GM10248 (cell line): ENCODE data around the gene CTIF.

ENCODE experiments used
- CTCF ChIA-PET: fragments of 300-600 bp; sonication (Branson Sonifier 250); formaldehyde crosslinking; extraction: SDS; loops from one replicate; lab custom pipeline; 2021; ENCODE audit warnings: antibody characterized with exemption; lab: Yijun Ruan, JAX
- POLR2A ChIA-PET: fragments of 350-650 bp; sonication (Branson Sonifier 250); formaldehyde crosslinking; extraction: SDS; loops from one replicate; lab custom pipeline; 2020; ENCODE audit warnings: antibody characterized with exemption; lab: Yijun Ruan, JAX
- DNase-seq: peaks from one replicate; pipeline ENCODE4 v3.0.0; 2012; ENCODE audit errors: extremely low spot score
- TF ChIP-seq, protein P1 (sequence below): IDR thresholded peaks from 2 replicates; pipeline ENCODE4 v1.5.1; 2012; ENCODE audit warnings: mild to moderate bottlenecking, low read depth; ENCODE audit errors: extremely low read depth, missing control alignments, control extremely low read depth

Gene CTIF

DNA sequence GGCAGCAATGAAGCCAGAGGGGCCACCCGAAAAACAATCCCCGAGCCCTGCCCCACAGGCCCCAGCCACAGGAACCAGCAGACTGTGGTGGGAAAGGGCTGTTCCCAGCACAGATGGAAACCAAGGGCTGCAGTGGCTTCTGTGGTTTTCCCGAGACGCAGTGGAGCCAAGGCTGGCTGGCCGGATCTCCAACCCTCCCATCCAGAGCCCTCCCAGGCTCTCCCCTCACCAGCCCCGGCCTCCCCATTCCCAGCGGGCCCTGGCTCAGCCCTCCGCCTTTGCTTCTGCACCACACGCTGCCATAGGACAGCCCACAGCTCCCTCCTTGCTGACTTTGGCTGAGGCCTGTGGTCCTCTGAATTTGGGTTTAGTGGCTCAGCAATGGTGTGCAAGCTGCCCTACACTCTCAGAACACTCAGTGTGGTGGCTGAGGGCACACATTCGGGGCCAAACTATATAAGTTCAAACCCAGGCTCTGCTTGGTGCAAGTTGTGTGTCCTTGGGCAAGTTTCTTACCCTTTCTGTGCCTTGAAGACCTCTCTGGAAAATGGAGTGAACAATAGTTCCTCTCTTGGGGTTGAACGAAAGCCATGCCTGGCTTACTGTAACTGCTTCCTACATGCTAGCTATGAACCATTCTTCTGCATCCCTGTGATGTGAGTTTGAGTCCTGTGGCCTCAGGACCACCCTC is 211.8 kb downstream of the CTIF start:
- ChIA-PET POLR2A (no interaction called here), CTCF (interaction anchor here (1.0 to 2.1 kb wide), 5 partner anchors 19 to 86 kb away, joined by 3 to 4 read pairs (median 4); no protein-coding TSS in a partner anchor)
- DNase-seq, result no peak
- TF ChIP-seq, protein P1, sequence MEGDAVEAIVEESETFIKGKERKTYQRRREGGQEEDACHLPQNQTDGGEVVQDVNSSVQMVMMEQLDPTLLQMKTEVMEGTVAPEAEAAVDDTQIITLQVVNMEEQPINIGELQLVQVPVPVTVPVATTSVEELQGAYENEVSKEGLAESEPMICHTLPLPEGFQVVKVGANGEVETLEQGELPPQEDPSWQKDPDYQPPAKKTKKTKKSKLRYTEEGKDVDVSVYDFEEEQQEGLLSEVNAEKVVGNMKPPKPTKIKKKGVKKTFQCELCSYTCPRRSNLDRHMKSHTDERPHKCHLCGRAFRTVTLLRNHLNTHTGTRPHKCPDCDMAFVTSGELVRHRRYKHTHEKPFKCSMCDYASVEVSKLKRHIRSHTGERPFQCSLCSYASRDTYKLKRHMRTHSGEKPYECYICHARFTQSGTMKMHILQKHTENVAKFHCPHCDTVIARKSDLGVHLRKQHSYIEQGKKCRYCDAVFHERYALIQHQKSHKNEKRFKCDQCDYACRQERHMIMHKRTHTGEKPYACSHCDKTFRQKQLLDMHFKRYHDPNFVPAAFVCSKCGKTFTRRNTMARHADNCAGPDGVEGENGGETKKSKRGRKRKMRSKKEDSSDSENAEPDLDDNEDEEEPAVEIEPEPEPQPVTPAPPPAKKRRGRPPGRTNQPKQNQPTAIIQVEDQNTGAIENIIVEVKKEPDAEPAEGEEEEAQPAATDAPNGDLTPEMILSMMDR, result no peak

DNA sequence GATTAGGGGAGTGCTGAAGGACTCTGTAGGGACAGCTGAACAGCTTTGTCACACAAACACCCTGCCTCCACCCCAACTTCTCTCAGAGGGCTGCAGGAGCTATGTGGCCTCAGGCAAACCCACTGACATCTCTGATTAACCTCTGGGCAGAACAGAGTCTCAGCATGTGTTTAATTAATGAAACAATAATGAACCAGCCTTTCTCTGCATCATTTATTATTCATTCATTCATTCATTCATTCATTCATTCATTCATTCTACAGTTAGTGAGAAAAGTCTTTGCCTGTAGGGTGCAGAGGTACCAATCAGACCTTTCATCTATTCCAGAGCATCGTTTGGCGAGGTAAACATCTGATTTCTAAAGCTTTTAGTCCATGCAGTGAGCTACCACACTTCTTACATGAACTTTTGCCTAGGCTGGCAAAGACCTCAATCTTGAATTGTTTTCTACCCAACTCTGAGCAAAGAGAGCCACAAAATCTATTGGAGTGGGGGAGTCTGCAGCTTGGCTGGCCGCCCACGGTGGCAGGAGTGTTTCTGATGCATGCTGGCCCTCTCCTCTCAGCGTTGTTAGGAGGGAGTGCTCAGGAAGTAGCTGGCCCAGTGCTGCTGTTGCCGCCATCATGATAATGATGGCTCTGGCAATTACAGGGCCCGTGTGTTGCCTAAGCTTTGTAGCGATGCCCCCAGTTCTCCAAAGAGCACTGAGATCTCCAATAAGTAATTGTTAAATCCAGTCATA is 213.1 kb downstream of the CTIF start:
- CTCF ChIA-PET, result interaction anchor here (1.1 to 2.1 kb wide), 3 partner anchors 21 to 28 kb away, joined by 4 read pairs; no protein-coding TSS in a partner anchor
- DNase-seq, result no peak
- POLR2A ChIA-PET, result no interaction called here
- TF ChIP-seq, protein P1, result no peak

DNA sequence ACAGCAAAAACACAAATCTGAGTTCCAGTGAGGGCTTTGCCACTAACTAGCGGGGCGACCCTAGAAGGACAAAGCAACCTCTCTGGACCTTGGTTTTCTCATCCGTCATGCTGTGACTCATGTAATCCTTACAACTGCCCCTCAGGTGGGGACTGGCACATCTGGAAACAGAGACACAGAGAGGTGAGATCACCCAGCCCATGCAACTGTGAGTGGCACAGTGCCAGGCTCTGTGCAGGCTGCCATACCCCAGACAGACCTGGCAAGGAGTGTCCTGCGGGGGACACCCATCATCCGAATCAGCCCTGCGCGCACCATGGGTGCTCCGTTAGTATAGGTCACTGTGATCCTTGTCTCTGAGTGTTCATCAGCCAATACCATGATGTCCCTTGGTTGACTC is 213.6 kb downstream of the CTIF start:
- TF ChIP-seq, protein P1, result no peak
- CTCF ChIA-PET, result interaction anchor here (0.7 to 2.2 kb wide), 3 partner anchors 25 to 40 kb away, joined by 3 to 7 read pairs (median 4); no protein-coding TSS in a partner anchor
- POLR2A ChIA-PET, result no interaction called here
- DNase-seq, result no peak

DNA sequence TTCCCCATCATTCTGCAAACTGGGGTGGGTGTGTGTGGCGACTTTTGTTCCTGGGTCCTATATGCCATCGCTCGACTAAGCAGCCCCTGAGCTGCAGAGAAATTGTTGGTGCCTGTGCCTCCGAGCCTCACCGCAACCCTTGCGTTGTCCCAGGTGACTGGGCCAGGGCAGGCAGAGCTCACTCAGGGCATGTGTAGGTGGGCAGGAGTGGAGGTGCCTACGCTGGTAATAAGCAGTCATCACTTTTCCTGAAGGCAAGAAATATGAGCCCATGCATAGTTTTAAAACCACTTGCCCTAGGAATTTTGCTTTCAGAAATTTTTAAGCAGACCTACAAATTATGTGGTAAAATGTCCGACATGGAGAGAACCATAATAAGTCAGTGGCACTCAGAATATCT is 214.1 kb downstream of the CTIF start:
- ChIA-PET POLR2A (no interaction called here), CTCF (interaction anchor here (0.7 to 2.2 kb wide), 2 partner anchors 29 to 39 kb away, joined by 3 to 7 read pairs; no protein-coding TSS in a partner anchor)
- no peak for DNase-seq
- TF ChIP-seq, protein P1, result no peak

DNA sequence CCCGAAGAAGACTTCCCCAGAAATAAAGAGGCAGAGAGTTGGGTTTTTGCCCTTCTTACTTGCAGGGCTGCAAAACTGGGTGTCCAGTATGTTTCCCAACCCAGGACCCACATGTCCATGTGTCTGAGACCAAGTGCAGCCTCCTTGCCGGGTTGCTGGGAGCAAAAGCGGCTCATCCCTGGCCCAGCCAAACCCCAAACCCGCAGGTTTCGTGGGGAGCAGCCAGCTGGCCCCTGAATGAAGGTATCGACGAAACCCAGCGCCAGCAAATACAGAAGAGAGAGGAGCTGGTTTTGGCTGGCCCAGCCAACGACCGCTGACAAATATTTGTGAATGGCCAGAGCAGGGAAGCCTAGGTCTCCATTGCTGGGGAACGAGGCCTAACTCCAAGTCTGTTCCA is 214.9 kb downstream of the CTIF start:
- no peak for DNase-seq
- POLR2A ChIA-PET, result no interaction called here
- CTCF ChIA-PET, result interaction anchor here (0.9 to 2.2 kb wide), 2 partner anchors 38 to 696 kb away, joined by 3 to 7 read pairs; no protein-coding TSS in a partner anchor
- TF ChIP-seq, protein P1, result no peak

DNA sequence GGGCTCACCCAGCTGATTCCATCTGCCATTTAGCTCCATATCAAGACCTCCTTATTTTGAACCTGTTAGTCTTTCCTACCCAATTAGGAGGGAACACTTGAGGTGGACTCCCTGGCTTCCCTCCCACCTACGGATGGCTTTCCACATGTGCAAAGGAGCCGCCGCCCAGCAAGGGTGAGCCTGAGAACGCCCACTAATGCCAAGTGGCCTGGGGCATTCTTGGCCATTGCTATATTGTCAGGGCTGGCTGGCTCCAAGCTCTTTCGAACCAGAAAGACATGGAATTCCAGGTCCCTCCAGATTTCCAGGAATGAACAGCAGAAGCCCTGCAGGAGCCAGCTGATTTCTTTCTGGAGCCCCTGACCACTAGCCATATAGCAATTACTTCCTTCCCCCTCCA is 215.7 kb downstream of the CTIF start:
- no peak for DNase-seq
- POLR2A ChIA-PET, result no interaction called here
- TF ChIP-seq, protein P1, result no peak
- CTCF ChIA-PET, result interaction anchor here (2.2 kb wide), 1 partner anchor 37 kb away, joined by 7 read pairs; no protein-coding TSS in a partner anchor
